Activated CD8-positive, alpha-beta memory T cell treated with anti-CD3 and anti-CD28 coated beads for 48 hours (primary cell): Measurements from ENCODE around the gene ORAI3.

Experiments
- DNase-seq, 3 experiments: peaks; one replicate each; pipeline ENCODE4 v3.0.0-alpha.2; 2020; ENCODE audit warnings: low read depth in 2 of 3, low spot score in 2 of 3

ORAI3 gene

DNA sequence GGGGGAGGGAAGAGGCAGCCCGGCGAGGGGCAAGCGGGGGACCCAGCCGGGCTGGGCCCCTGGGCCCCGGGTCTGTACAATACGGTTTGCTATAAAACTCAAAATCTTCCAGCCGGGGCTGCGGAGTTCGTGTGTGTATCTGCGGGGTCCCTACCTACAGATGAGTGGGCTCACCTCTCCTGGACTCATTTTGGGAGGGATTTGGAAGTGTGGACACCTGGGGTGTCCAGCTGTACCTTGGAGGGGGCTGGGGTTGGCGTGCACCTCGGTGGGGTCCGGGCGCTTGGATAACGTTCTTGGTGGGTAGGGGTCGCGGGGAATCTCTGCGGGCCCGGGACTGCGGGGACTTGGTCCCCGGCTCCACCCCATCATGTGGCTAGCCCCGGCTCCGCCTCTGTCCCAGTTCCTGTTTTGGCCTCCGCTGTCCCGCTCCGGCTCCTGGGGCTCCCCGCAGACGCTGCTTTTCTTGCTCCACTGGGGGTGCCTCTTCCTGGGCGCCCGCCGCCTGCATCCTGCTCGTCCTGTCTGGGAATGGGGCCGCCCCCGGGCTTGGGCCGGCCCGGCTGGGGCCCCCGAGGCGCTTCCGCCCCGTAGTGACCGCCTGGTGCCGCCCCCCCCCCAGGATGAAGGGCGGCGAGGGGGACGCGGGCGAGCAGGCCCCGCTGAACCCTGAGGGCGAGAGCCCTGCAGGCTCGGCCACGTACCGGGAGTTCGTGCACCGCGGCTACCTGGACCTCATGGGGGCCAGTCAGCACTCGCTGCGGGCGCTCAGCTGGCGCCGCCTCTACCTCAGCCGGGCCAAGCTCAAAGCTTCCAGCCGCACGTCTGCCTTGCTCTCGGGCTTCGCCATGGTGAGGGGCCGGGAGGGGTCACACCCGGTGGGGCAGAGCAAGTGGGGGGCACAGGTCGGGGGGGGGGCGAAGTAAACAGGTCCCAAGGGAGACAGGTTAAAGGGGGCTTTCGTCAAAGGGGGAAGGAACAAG is at the start of gene ORAI3:
Gene ORAI3, plus strand, starts transcription at position 402 of the 983 bp plus-strand sequence. Its CDS starts 222 bp downstream, at position 624.
- DNase-seq = no peak

DNA sequence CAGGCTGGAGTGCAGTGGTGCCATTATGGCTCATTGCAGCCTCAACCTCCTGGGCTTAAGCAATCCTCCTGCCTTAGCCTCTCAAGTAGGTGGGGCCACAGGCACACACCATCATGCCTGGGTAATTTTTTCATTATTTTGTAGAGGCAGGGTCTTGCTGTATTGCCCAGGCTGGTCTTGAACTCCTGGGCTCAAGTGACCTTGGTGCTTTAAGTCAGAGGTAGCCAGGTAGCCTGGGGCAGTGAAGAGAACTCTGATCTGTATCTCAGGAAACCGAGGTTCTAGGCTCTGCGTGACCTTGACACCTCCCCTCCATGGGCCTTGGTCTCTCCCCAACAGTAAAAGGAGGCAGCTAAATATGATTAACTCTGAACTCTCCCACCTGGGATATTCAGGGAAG is 49.1 kb upstream of the ORAI3 start:
- DNase-seq = no peak

DNA sequence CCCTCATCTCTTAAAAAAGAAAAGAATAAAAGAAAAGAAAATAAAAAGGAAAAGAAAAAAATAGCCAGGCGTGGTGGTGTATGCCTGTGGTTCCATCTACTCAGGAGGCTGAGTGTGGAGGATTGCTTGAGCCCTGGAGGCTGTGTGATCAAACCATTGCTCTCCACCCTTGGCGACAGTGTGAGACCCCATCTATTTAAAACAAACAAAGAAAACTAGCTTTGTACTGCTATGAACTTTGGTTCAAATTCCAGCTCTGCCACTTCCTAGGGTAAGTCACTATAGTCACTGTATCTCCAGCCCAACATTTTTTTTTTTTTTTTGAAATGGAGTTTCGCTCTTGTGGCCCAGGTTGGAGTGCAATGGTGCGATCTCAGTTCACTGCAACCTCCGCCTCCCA is 48.3 kb upstream of the ORAI3 start:
- no peak for DNase-seq

DNA sequence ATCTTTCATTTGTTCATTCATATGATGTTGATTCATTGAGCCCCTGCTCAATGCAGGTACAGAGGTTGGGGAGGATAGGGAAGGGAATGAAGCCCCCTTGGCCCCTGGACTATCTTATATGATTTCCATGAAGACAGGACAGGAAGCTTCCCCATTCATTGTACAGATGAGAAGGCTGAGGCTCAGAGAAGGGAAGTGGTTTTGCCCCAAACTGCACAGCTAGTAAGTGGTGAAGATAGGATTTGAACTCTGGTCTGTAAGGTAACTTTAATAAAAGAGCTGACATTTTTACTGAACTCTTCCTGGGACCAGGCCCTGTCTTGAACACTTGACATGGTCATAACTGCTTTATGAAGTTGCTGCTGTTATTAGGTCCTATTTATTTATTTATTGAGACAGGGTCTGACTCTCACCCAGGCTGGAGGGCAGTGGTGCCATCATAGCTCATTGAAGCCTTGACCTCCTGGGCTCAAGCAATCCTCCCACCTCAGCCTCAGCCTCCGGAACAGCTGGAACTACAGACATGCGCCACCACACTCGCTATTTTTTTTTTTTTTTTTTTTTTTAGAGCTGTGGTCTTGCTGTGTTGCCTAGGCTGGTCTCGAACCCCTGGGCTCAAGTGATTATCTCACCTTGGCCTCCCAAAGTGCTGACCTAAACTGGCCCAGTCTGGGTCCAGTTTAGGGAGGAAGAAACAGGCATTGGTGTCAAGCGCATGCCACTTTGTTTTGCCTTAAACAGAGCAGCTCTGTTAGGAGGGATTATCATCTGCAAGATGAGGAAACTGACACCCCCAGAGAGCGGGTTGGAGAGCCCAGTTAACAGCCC is 47.5 kb upstream of the ORAI3 start:
- DNase-seq = no peak

DNA sequence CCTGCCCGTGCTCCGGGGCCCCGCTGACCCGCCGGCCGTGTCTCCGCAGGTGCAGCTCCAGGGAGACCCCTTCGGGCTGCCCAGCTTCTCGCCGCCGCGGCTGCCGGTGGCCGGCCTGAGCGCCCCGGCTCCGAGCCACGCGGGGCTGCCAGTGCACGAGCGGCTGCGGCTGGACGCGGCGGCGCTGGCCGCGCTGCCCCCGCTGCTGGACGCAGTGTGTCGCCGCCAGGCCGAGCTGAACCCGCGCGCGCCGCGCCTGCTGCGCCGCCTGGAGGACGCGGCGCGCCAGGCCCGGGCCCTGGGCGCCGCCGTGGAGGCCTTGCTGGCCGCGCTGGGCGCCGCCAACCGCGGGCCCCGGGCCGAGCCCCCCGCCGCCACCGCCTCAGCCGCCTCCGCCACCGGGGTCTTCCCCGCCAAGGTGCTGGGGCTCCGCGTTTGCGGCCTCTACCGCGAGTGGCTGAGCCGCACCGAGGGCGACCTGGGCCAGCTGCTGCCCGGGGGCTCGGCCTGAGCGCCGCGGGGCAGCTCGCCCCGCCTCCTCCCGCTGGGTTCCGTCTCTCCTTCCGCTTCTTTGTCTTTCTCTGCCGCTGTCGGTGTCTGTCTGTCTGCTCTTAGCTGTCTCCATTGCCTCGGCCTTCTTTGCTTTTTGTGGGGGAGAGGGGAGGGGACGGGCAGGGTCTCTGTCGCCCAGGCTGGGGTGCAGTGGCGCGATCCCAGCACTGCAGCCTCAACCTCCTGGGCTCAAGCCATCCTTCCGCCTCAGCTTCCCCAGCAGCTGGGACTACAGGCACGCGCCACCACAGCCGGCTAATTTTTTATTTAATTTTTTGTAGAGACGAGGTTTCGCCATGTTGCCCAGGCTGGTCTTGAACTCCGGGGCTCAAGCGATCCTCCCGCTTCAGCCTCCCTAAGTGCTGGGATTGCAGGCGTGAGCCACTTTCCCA is 46.6 kb upstream of the ORAI3 start:
- peak in 1 of 3 experiments; percentile 54 for DNase-seq

DNA sequence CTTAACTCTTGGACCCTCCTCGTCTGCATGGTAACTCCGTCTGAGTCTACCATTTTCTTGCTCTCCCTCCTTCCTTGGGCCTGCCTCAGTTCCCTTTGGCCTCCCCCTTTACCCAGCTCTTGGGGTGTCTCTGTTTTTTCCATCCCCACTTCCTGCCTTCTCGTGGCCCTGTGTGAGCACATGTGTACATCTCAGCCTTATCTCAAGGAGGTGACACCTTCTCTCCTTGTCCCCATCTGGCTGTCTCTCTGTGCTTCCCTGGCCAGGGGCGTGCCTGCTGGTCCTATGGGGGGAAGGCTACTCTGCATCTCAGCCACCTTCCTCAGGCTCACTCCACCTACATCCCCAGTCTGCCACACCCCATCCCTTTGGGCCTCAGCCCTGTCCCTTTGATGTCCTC is 45.9 kb upstream of the ORAI3 start:
- no peak for DNase-seq

DNA sequence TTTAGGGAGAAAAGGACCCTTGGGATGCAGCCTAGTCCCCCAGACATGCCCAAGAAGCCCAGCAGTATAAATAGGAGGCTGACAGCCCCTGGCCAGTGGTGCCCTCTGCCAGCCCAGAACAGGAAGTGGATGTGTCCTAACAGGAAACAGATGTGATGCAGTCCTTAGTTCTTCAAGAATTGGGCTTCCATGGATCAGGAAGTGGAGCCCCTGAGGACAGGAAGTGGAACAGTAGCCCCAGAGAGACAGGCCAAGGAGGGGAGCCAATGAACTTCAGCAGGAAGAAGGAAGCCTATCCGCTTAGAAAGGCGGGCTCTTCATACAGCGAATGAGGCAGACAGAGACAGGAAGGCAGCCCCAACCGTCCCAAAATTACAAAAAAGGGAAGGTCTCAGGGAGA is 45.3 kb upstream of the ORAI3 start:
- no peak for DNase-seq

DNA sequence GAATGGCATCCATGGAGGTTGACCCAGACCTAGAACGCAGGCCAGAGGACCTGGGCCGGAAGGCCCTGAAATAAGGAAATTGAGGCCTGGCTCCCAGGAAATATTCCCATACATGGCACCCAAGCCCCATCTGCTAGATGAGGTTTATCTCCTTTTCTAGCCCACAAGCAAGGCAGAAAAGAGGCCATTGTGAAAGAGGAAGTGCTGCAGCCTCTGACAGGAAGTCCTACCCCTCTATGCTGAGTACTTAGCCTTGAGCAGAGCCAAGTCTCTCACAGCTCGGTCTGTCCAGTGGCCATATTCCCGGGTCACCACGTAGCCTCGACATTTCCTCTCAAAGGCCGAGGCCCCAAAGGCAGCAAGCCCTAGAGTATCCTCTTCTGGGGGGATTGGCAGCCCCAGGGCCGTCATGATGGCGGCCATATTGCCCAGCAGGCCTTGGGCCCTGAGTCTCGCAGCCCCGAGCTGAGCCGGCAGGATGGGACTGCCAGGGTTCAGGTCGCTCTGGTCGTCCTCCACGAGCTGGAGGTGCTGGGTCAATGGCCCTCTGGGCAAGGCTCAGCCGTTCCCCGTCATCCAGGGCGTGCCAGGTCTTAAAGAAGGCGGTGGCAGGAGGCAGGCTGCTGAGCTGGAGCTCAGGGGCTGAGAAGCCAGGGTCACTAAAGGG is 44.6 kb upstream of the ORAI3 start:
- DNase-seq = no peak

DNA sequence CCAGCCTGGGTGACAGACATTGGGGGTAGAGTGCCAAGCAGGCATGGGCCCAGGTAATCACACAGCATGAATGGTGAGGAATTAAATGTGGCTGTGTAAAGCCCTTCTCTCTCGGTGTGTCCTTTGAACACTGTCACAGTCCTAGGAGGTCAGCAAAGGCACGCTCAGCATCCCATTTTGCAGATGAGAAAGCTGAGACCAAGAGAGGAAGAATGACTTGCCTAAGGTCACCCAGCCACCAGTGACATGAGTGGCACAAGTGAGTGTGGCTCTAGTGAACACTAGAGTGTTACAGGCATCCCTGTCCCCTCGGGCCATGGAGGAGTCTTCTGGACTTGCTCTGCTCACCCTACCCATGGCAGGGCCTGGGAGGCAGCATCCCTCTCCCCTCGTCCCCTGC is 41.8 kb upstream of the ORAI3 start:
- DNase-seq = no peak

DNA sequence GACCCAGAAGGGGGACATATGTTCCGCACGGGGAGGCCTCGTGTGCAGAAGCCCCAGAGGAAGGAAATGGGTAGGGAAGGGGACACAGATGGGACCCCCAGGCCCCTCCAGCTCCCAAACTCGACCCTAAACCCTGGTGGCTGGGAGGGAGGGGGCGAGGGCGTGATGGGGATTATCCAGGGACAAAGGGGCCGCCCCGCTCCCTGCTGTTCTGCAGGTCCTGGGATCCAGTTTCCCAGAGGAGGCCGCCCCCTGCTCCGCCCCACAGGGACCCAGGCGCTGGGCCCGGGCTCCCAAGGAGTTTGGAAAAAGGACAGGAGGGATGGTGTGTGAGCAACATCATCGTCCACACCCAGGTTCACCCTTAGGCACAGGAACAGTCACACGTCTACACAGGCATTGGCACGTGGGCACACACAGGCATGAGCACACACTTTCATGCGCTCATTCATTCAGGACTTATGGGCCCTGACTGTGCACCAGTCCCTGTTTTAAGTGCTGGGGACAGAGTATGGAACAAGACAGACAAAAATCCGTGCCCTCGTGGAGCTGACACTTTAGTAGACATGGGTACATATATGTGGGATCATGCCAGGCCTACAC is 38.3 kb upstream of the ORAI3 start:
- no peak for DNase-seq

DNA sequence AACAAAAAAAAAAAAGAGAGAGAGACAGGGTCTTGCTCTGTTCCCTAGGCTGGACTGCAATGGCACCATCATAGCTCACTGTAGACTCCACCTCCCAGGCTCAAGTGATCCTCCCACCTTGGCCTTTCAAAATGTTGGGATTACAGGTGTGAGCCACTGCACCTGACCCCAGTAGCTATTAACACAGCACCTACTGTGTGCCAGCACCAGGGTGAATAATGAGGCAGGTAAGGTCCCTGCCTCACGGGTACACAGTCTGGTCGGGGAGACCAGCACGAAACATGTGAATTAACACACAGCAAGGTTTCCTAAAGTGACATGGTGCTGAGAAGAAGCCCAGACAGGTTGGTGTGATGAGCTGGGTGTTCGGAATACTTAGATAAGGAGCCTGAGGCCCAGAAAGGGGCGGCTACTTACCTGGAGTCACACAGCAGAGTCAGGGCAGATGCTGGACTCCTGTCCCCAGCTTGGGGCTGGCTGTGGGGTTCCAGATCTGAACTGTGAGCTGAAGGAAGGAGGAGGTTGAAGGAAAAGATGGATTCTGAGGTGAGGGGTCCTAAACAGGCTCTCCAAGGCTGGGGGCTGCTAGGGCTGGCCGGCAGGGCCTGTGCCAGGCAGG is 36.0 kb upstream of the ORAI3 start:
- no peak for DNase-seq

DNA sequence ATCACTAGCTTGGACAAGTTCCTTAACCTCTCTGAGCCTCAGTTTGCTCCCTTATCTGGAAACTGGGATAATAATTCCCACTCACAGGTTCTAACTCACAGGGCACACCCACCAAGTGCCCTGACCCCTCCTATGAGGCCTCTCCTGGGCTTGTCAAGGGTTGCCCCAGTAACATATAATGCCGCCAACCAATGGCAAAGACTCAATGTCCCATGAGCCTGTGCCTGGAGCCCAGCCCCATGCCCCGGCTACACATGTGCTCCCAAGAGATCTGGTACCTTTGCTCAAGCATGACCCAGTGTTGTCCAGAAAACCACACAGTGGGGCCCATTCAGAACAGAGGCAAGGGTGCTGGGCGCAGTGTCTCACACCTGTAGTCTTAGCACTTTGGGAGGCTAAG is 34.0 kb upstream of the ORAI3 start:
- DNase-seq = no peak

DNA sequence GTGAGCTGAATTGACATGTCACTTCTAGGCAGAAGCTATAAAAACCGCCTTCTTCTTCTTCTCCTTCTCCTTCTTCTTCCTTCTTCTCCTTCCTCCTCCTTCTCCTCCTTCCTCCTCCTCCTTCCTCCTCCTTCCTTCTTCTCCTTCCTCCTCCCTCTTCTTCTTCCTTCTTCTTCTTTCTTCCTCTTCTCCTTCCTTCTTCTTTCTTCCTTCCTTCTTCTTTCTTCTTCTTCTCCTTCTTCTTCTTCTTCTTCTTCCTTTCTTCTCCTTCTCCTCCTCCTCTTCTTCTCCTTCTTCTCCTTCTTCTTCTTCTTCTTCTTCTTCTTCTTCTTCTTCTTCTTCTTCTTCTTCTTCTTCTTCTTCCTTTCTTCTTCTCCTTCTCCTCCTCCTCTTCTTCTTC is 30.3 kb upstream of the ORAI3 start:
- DNase-seq = no peak

DNA sequence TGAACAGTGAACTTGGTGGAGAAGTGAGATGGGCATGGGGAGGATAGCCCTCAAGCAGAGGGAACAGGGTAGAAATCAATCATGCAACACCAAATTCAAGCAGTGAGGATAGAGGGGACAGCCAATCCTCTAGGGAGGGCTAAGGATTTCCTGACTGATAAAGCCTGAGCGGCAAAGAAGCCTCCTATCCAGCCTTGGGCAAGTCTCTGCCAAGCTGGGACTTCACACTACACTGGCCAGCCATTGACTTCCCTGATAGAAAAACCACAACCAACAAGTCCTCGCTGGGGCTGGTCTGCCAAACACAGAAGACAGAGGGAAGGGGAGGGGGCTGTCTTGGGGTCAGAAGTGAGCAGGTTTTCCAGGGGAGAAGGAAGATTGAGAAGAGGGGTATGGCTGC is 28.0 kb upstream of the ORAI3 start:
- no peak for DNase-seq

DNA sequence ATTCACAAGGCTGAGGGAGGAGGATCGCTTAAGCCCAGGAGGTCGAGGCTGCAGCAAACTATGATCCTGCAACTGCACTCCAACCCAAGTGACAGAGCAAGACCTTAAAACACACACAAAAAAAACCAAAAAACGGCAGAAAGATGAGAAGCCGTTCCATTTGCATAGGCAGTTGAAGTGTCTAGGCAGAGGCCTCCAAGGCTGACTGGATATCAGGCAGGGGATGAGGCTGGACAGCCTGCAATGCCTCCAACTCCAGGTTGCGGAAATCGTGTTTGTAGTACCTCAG is 27.5 kb upstream of the ORAI3 start:
- no peak for DNase-seq

DNA sequence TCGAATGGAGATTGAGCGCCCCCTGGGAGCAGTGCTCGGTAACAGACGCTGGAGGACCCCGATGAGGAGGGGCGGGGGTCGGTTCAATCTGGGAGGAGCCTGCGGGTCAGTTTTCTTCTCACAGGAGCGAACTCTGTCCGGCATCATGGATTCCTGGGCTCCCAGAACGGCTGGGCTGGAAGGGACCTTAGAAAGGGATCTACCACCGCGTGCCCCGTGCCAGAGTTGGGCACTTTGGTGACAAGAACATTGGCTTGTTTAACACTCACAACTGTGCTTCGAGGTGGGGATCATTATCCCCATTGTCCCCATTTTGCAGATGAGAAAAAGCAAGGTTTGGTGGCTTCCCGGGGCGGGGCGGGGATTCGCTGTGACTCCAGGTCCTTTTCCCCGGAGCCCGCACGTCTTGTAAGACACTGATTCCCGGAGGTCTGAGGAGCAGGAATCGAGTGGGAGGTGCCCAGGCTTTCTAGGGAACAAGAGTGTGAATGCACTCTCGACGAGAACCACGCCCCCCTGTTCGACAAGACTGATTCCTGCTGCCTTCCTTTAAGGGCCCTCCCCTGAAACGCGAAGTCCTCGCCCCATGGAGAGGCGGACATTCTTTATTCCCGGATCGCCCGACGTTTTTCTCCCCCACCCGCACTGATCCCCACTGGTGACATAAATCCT is 27.0 kb upstream of the ORAI3 start:
- DNase-seq = peak; percentile 64 to 73 (median 71)

DNA sequence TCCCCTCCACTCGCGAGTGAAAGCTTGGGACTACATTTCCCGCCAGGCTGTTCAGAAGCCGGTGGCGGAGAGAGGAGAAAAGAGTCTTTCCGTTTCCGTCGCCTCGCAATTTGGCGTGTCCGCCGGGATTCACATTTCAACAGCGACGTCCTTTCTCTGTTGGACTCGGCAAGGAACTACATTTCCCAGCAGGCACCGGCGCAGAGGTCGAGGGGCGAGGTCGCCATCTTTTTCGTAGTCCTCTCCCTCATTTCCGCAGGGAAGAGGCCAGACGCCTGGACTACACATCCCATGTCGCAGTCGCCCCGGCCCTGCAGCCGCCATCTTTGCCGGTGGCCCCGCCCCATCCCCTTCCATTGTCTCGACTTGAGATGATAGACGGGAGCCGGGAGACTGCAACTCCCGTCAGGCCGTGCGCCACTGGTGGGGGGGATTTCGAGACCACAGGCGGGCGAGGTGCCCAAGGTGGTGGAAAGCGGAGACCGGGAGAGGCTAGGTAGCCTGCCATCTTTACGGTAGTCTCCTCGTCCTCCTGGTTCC is 26.4 kb upstream of the ORAI3 start:
- DNase-seq = peak; percentile 94 to 99 (median 94)

DNA sequence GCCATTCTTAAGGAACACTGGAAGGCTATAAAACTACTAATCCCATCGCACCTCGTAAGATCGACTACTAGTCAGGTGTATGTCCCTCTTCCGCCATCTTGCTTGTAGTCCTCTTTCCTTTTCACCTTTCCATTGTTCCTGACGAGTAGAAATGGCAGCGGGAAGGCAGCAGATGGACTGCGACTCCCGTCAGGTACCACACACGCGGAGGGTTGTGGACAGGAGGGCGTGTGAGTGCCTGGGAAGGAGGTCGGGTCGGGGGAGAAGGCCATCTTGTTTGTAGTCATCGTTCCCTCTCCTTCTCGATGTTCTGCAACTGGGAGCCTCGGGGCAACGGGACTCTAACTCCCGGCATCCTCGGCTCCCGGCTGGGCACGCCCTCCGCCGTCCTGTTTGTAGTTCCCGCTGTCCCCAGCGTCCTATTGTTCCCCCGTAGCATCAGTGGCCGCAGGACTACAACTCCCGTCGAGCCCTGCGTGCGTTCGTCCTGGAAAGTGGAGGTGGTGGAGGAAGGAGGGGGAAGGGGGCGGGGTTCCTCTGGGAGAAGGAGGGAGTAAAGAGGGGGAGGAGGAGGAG is 25.8 kb upstream of the ORAI3 start:
- peak; percentile 83 to 87 (median 86) for DNase-seq
